ENCODE measurements around the gene NRTN.

DNA sequence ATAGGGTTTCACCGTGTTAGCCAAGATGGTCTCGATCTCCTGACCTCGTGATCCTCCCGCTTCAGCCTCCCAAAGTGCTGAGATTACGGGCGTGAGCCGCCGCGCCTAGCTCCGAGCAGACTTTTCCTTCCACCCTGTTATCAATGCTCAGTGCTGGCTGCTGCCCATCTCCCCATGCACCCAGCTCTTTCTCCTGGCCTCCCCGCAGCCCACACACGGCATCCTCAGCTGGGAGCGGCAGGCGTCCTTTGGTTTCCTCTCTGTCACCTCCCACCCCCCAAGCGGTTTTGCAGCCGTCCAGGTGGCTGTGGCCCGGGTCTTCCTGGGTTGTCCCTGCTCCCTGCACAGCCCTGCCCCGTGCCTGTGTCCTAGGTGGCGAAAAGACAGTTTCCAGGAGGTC lies 32.5 kb upstream of the NRTN start:
- no peak for TF ChIP-seq ZNF462 (CRISPR knock-in tag; IDR thresholded peaks at IDR 0.05)
- TF ChIP-seq, protein P1, sequence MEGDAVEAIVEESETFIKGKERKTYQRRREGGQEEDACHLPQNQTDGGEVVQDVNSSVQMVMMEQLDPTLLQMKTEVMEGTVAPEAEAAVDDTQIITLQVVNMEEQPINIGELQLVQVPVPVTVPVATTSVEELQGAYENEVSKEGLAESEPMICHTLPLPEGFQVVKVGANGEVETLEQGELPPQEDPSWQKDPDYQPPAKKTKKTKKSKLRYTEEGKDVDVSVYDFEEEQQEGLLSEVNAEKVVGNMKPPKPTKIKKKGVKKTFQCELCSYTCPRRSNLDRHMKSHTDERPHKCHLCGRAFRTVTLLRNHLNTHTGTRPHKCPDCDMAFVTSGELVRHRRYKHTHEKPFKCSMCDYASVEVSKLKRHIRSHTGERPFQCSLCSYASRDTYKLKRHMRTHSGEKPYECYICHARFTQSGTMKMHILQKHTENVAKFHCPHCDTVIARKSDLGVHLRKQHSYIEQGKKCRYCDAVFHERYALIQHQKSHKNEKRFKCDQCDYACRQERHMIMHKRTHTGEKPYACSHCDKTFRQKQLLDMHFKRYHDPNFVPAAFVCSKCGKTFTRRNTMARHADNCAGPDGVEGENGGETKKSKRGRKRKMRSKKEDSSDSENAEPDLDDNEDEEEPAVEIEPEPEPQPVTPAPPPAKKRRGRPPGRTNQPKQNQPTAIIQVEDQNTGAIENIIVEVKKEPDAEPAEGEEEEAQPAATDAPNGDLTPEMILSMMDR (conservative IDR thresholded peaks at IDR 0.05; ENCODE audit: low read depth in 2 of 2) = no peak
